Activated naive CD4-positive, alpha-beta T cell treated with anti-CD3 and anti-CD28 coated beads for 36 hours (primary cell): ENCODE measurements around the gene THRB. TPM values are rescaled to one million over a fixed set of nuclear protein-coding genes. Genes with fewer than 3 reads are reported as not detected.

Source experiments
- CTCF ChIA-PET: fragments of 350-600 bp; sonication (Branson Sonifier 250); formaldehyde crosslinking; loops from one replicate; lab custom pipeline; 2021; ENCODE audit warnings: antibody characterized with exemption; lab: Charles Lee
- DNase-seq: peaks from one replicate; pipeline ENCODE4 v3.0.0-alpha.2; 2020
- H3K27ac Mint-ChIP-seq: one replicate; pipeline ENCODE4 v1.8.0; 2021; ENCODE audit warnings: mild to moderate bottlenecking, mixed read lengths
- H3K27me3 Mint-ChIP-seq: one replicate; pipeline ENCODE4 v1.8.0; 2021; ENCODE audit warnings: low read depth, mixed read lengths
- H3K36me3 Mint-ChIP-seq: one replicate; pipeline ENCODE4 v1.8.0; 2021; ENCODE audit warnings: low read depth, mixed read lengths
- H3K4me1 Mint-ChIP-seq: one replicate; pipeline ENCODE4 v1.8.0; 2021; ENCODE audit warnings: low read depth, mixed read lengths
- H3K4me3 Mint-ChIP-seq: one replicate; pipeline ENCODE4 v1.8.0; 2021; ENCODE audit warnings: mild to moderate bottlenecking, moderate library complexity, mixed read lengths
- H3K9me3 Mint-ChIP-seq: one replicate; pipeline ENCODE4 v1.8.0; 2021; ENCODE audit warnings: mixed read lengths
- intact Hi-C: fragments of 100-400 bp; cut with micrococcal nuclease; formaldehyde crosslinking; loops from one replicate; pipeline ENCODE4 v1.15.1; 2023
- total RNA-seq, 2 experiments: library from RNA; stranded (reverse); gene quantifications; one replicate each; pipeline ENCODE4 v1.2.3, GENCODE V29; 2021

The THRB gene
- total RNA-seq, 2 experiments from 2014 or later: not detected

GRCh38 chr3:24190256-24190655 is 304.4 kb downstream of the THRB start:
- Mint-ChIP-seq H3K27me3 (peaks cover 2% of the 10 kb centered on the region), H3K4me1 (no peaks in the 10 kb centered on the region), H3K36me3 (no peaks in the 10 kb centered on the region), H3K4me3 (no peak overlapping the region), H3K9me3 (no peaks in the 10 kb centered on the region), H3K27ac (no peak overlapping the region)
- intact Hi-C loops: no loop called here
- CTCF ChIA-PET: interaction anchor here (1.3 kb wide), 1 partner anchor 47 kb away, joined by 5 read pairs; no protein-coding TSS in a partner anchor
- DNase-seq: no peak

GRCh38 chr3:24185738-24186384 is 308.8 kb downstream of the THRB start:
- Mint-ChIP-seq H3K27ac (no peak overlapping the region), H3K36me3 (no peaks in the 10 kb centered on the region), H3K4me1 (no peaks in the 10 kb centered on the region), H3K27me3 (peaks cover 2% of the 10 kb centered on the region), H3K4me3 (no peak overlapping the region), H3K9me3 (no peaks in the 10 kb centered on the region)
- intact Hi-C loops: loop anchor here (1.0 to 2.0 kb wide), 2 partner anchors 52 to 499 kb away; no protein-coding TSS in a partner anchor
- CTCF ChIA-PET: interaction anchor here (0.6 to 2.0 kb wide), 16 partner anchors 9 to 203 kb away, joined by 3 to 8 read pairs (median 4); no protein-coding TSS in a partner anchor
- DNase-seq: peak; percentile 46

- peaks cover 2% of the 10 kb centered on the region for H3K27me3 Mint-ChIP-seq
- no peak overlapping the region for H3K4me3 Mint-ChIP-seq
- H3K4me1 Mint-ChIP-seq: no peaks in the 10 kb centered on the region
- H3K36me3 Mint-ChIP-seq: no peaks in the 10 kb centered on the region
- H3K27ac Mint-ChIP-seq: no peak overlapping the region
- intact Hi-C loops: no loop called here
- CTCF ChIA-PET: interaction anchor here (1.8 kb wide), 1 partner anchor 185 kb away, joined by 5 read pairs; no protein-coding TSS in a partner anchor
- DNase-seq: no peak
- H3K9me3 Mint-ChIP-seq: no peaks in the 10 kb centered on the region
Measured at GRCh38 chr3:24184528-24185176, 310.0 kb downstream of the THRB start.

- H3K9me3 Mint-ChIP-seq: no peaks in the 10 kb centered on the region
- CTCF ChIA-PET: interaction anchor here (0.6 to 1.7 kb wide), 2 partner anchors 15 to 77 kb away, joined by 4 read pairs; no protein-coding TSS in a partner anchor
- H3K4me1 Mint-ChIP-seq: no peaks in the 10 kb centered on the region
- intact Hi-C loops: no loop called here
- no peak overlapping the region for H3K4me3 Mint-ChIP-seq
- no peak overlapping the region for H3K27ac Mint-ChIP-seq
- no peaks in the 10 kb centered on the region for H3K36me3 Mint-ChIP-seq
- no peak for DNase-seq
- H3K27me3 Mint-ChIP-seq: no peaks in the 10 kb centered on the region
Measured at GRCh38 chr3:24182756-24183155, 311.9 kb downstream of the THRB start.

GRCh38 chr3:24181256-24181655 is 313.4 kb downstream of the THRB start:
- CTCF ChIA-PET: no interaction called here
- H3K27me3 Mint-ChIP-seq: no peaks in the 10 kb centered on the region
- H3K36me3 Mint-ChIP-seq: no peaks in the 10 kb centered on the region
- H3K4me1 Mint-ChIP-seq: no peaks in the 10 kb centered on the region
- no peak overlapping the region for H3K27ac Mint-ChIP-seq
- DNase-seq: no peak
- intact Hi-C loops: no loop called here
- no peak overlapping the region for H3K4me3 Mint-ChIP-seq
- no peaks in the 10 kb centered on the region for H3K9me3 Mint-ChIP-seq

- CTCF ChIA-PET: no interaction called here
- intact Hi-C loops: no loop called here
Measured at GRCh38 chr3:24180616-24181015, 314.0 kb downstream of the THRB start.

GRCh38 chr3:24177201-24177600 is 317.4 kb downstream of the THRB start:
- Mint-ChIP-seq H3K4me1 (no peaks in the 10 kb centered on the region), H3K36me3 (no peaks in the 10 kb centered on the region), H3K27ac (no peak overlapping the region), H3K27me3 (no peaks in the 10 kb centered on the region), H3K4me3 (no peak overlapping the region), H3K9me3 (no peaks in the 10 kb centered on the region)
- DNase-seq: no peak
- intact Hi-C loops: no loop called here
- CTCF ChIA-PET: no interaction called here

More at GRCh38 chr3:24180616-24181015, 314.0 kb downstream of the THRB start:
- Mint-ChIP-seq H3K4me1 (no peaks in the 10 kb centered on the region), H3K9me3 (no peaks in the 10 kb centered on the region), H3K27me3 (no peaks in the 10 kb centered on the region), H3K27ac (no peak overlapping the region), H3K36me3 (no peaks in the 10 kb centered on the region), H3K4me3 (no peak overlapping the region)
- no peak for DNase-seq

- H3K9me3 Mint-ChIP-seq: no peaks in the 10 kb centered on the region
- no peaks in the 10 kb centered on the region for H3K36me3 Mint-ChIP-seq
- CTCF ChIA-PET: interaction anchor here (0.7 kb wide), 1 partner anchor 9 kb away, joined by 3 read pairs; no protein-coding TSS in a partner anchor
- DNase-seq: no peak
- H3K4me1 Mint-ChIP-seq: no peaks in the 10 kb centered on the region
- no peaks in the 10 kb centered on the region for H3K27me3 Mint-ChIP-seq
- intact Hi-C loops: no loop called here
- no peak overlapping the region for H3K4me3 Mint-ChIP-seq
- no peak overlapping the region for H3K27ac Mint-ChIP-seq
Measured at GRCh38 chr3:24174614-24175013, 320.0 kb downstream of the THRB start.

- intact Hi-C loops: no loop called here
- CTCF ChIA-PET: no interaction called here
- DNase-seq: no peak
- Mint-ChIP-seq H3K27ac (no peak overlapping the region), H3K36me3 (no peaks in the 10 kb centered on the region), H3K4me1 (no peaks in the 10 kb centered on the region), H3K4me3 (no peak overlapping the region), H3K27me3 (no peaks in the 10 kb centered on the region), H3K9me3 (no peaks in the 10 kb centered on the region)
Measured at GRCh38 chr3:24168977-24169376, 325.7 kb downstream of the THRB start.

GRCh38 chr3:24167429-24167828 is 327.2 kb downstream of the THRB start:
- DNase-seq: no peak
- Mint-ChIP-seq H3K36me3 (no peaks in the 10 kb centered on the region), H3K9me3 (no peaks in the 10 kb centered on the region), H3K4me3 (no peak overlapping the region), H3K4me1 (no peaks in the 10 kb centered on the region), H3K27me3 (no peaks in the 10 kb centered on the region), H3K27ac (no peak overlapping the region)
- intact Hi-C loops: no loop called here
- CTCF ChIA-PET: interaction anchor here (0.7 kb wide), 3 partner anchors 19 to 353 kb away, joined by 3 to 4 read pairs (median 3); no protein-coding TSS in a partner anchor

GRCh38 chr3:24166515-24166914 is 328.1 kb downstream of the THRB start:
- intact Hi-C loops: no loop called here
- no peaks in the 10 kb centered on the region for H3K27me3 Mint-ChIP-seq
- CTCF ChIA-PET: interaction anchor here (0.6 to 1.9 kb wide), 3 partner anchors 10 to 1734 kb away, joined by 3 to 4 read pairs (median 4); no protein-coding TSS in a partner anchor
- H3K9me3 Mint-ChIP-seq: no peaks in the 10 kb centered on the region
- no peaks in the 10 kb centered on the region for H3K36me3 Mint-ChIP-seq
- no peak overlapping the region for H3K4me3 Mint-ChIP-seq
- H3K4me1 Mint-ChIP-seq: no peaks in the 10 kb centered on the region
- no peak overlapping the region for H3K27ac Mint-ChIP-seq
- DNase-seq: no peak

GRCh38 chr3:24165603-24165982 is 329.1 kb downstream of the THRB start:
- Mint-ChIP-seq H3K4me1 (no peaks in the 10 kb centered on the region), H3K27me3 (peaks cover 2% of the 10 kb centered on the region), H3K27ac (no peak overlapping the region), H3K4me3 (no peak overlapping the region), H3K9me3 (no peaks in the 10 kb centered on the region), H3K36me3 (no peaks in the 10 kb centered on the region)
- CTCF ChIA-PET: interaction anchor here (1.0 to 1.9 kb wide), 3 partner anchors 9 to 166 kb away, joined by 3 to 4 read pairs (median 4); no protein-coding TSS in a partner anchor
- intact Hi-C loops: no loop called here
- DNase-seq: no peak
